Measurements from ENCODE around the gene ARF3.

The ARF3 gene

GRCh38 chr12:48965298-48965838 is 8.1 kb upstream of the ARF3 start:
- no peak for DNase-seq

- no peak for DNase-seq
Measured at GRCh38 chr12:48961801-48962200, 4.5 kb upstream of the ARF3 start.

GRCh38 chr12:48961331-48961730 is 4.0 kb upstream of the ARF3 start:
- DNase-seq = no peak

- DNase-seq = no peak
Measured at GRCh38 chr12:48960834-48961233, 3.5 kb upstream of the ARF3 start.

GRCh38 chr12:48958049-48958388 is 732 bp upstream of the ARF3 start:
- no peak for DNase-seq

GRCh38 chr12:48956279-48957140 is 777 bp downstream of the ARF3 start:
- peak; percentile 57 to 81 for DNase-seq

- no peak for DNase-seq
Measured at GRCh38 chr12:48954841-48955501, 2.3 kb downstream of the ARF3 start.

GRCh38 chr12:48954061-48954460 is 3.2 kb downstream of the ARF3 start:
- no peak for DNase-seq

- no peak for DNase-seq
Measured at GRCh38 chr12:48952691-48953090, 4.6 kb downstream of the ARF3 start.

GRCh38 chr12:48947727-48948126 is 9.6 kb downstream of the ARF3 start:
- DNase-seq = no peak

- no peak for DNase-seq
Measured at GRCh38 chr12:48946943-48947342, 10.3 kb downstream of the ARF3 start.

GRCh38 chr12:48946205-48946604 is 11.1 kb downstream of the ARF3 start:
- peak in 1 of 2 donors; percentile 11 for DNase-seq

- no peak for DNase-seq
Measured at GRCh38 chr12:48943221-48943620, 14.1 kb downstream of the ARF3 start.

GRCh38 chr12:48940181-48940580 is 17.1 kb downstream of the ARF3 start:
- no peak for DNase-seq

- no peak for DNase-seq
Measured at GRCh38 chr12:48938805-48939204, 18.5 kb downstream of the ARF3 start.

- no peak for DNase-seq
Measured at GRCh38 chr12:48937170-48937569, 20.1 kb downstream of the ARF3 start.

- DNase-seq = peak; percentile 39 to 44
Measured at GRCh38 chr12:48936379-48936979, 20.8 kb downstream of the ARF3 start.

GRCh38 chr12:48934312-48934706 is 23.0 kb downstream of the ARF3 start:
- no peak for DNase-seq

- DNase-seq = no peak
Measured at GRCh38 chr12:48933664-48934311, 23.5 kb downstream of the ARF3 start.

GRCh38 chr12:48932878-48933277 is 24.4 kb downstream of the ARF3 start:
- DNase-seq = no peak

- no peak for DNase-seq
Measured at GRCh38 chr12:48930475-48930874, 26.8 kb downstream of the ARF3 start.

GRCh38 chr12:48929551-48929950 is 27.7 kb downstream of the ARF3 start:
- no peak for DNase-seq

GRCh38 chr12:48927261-48927660 is 30.0 kb downstream of the ARF3 start:
- no peak for DNase-seq

Measured in hippocampal formation (tissue), 2 donors.